Suprapubic skin (tissue), 4 donors: Measurements from ENCODE around the gene SCP2. TPM values are rescaled to one million over a fixed set of nuclear protein-coding genes. Genes with fewer than 3 reads are reported as not detected.
"Not testable (repeated sequence)": the region's sequence is repeated elsewhere in the genome, so short reads cannot be mapped to it uniquely, and the experiment has no call there.

Experiments
- DNase-seq, 2 donors: peaks; one replicate each; pipeline ENCODE4 v3.0.0-alpha.2; 2019; ENCODE audit warnings: low spot score in 2 of 2
- H3K27ac ChIP-seq: fragments of 200-600 bp; sonication (generic); one replicate; pipeline ENCODE4 v1.5.1; 2019
- H3K27me3 ChIP-seq: fragments of 200-600 bp; sonication (generic); one replicate; pipeline ENCODE4 v1.5.1; 2019
- H3K36me3 ChIP-seq: fragments of 200-600 bp; sonication (generic); one replicate; pipeline ENCODE4 v1.5.1; 2019
- H3K4me1 ChIP-seq: fragments of 200-600 bp; sonication (generic); one replicate; pipeline ENCODE4 v1.5.1; 2019
- H3K4me3 ChIP-seq: fragments of 200-600 bp; sonication (generic); one replicate; pipeline ENCODE4 v1.5.1; 2019; ENCODE audit warnings: mild to moderate bottlenecking
- H3K9me3 ChIP-seq: fragments of 200-600 bp; sonication (generic); one replicate; pipeline ENCODE4 v1.5.1; 2019
- CTCF ChIP-seq, 2 donors: fragments of 200-600 bp in 1 of 2; fragments of 450-650 bp in 1 of 2; sonication (generic) in 1 of 2; IDR thresholded peaks; one replicate each; pipeline ENCODE4 v1.5.1; 2016 to 2019; ENCODE audit warnings: antibody characterized with exemption in 2 of 2, mild to moderate bottlenecking in 1 of 2, moderate library complexity in 1 of 2
- EP300 ChIP-seq: sonication (generic); formaldehyde crosslinking; IDR thresholded peaks from one replicate; pipeline ENCODE4 v1.6.1; 2017; ENCODE audit warnings: antibody characterized with exemption
- POLR2A ChIP-seq, 2 donors: fragments of 450-650 bp; IDR thresholded peaks; one replicate each; pipeline ENCODE4 v1.6.1; 2017; ENCODE audit warnings: antibody characterized with exemption in 2 of 2, mild to moderate bottlenecking in 2 of 2, moderate library complexity in 2 of 2
- POLR2AphosphoS5 ChIP-seq, 3 donors: sonication (generic); formaldehyde crosslinking; IDR thresholded peaks; one replicate each; pipeline ENCODE4 v1.6.1; 2017; ENCODE audit warnings: antibody characterized with exemption in 3 of 3
- WGBS: methylation state at CpG from one replicate; pipeline ENCODE4 v1.1.5; 2018; 5-methylcytosine and 5-hydroxymethylcytosine counted together
- total RNA-seq, 4 donors: library from RNA; depleted of rRNA; stranded (reverse); fragments of >200 nt; gene quantifications; one replicate each; pipeline ENCODE4 v1.1.0, GENCODE V29; 2016

SCP2 gene
- total RNA-seq, 4 donors from 2014 or later, result 64.5 to 122 (median 113) TPM

GRCh38 chr1:52947490-52947889, 20.4 kb downstream of the SCP2 start:
- Histone ChIP-seq H3K4me1 (no peaks in the 10 kb centered on the region), H3K27me3 (no peaks in the 10 kb centered on the region), H3K27ac (no peak overlapping the region), H3K9me3 (no peaks in the 10 kb centered on the region), H3K4me3 (no peak overlapping the region), H3K36me3 (peaks cover 16% of the 10 kb centered on the region)
- WGBS, result 82% methylated on average over 1 of the region's 1 CpG
- no peak for DNase-seq
- TF ChIP-seq POLR2A (IDR thresholded peaks at IDR 0.05) (no peak), CTCF (IDR thresholded peaks at IDR 0.05) (no peak), EP300 (no peak), POLR2AphosphoS5 (IDR thresholded peaks at IDR 0.05) (no peak)

DNA sequence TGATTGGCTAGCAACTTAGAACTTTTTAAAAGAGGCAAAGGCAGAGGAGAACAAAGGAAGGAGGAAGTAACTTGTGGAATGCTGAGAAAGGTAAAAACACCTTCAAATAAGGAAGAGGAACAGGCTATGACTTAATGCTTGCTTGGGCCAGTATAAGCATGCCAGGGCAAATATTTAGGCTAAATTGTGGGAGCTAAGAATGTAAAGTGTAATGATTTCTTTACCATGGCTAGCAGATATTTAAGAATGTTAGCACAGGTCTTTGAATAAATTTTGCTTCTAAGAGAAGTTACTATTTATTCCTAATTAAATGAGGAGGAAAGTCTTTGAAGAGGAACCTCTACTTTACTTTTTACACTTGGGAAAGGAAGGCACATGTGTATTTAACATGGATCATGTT, 22.5 kb downstream of the SCP2 start:
- not testable (repeated sequence) for H3K9me3 ChIP-seq, DNase-seq, H3K27me3 ChIP-seq, H3K36me3 ChIP-seq, H3K4me1 ChIP-seq, H3K27ac ChIP-seq, H3K4me3 ChIP-seq

DNA sequence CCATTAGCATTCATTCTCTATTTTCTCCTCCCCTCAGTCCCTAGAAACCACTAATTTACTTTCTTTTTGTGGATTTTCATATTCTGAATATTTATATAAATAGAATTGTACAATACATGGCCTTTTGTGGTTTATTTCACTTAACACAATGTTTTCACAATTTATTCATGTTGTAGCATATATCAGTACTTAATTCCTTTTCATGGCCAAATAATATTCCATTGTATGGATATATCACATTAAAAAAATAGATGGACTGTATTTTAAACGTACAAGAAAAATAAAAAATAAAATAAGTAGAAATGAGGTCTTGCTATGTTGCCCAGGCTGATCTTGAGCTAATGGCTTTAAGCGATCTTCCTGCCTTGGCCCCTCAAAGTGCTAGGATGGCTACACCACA, 25.0 kb downstream of the SCP2 start:
- Histone ChIP-seq H3K4me1 (no peaks in the 10 kb centered on the region), H3K27ac (no peak overlapping the region), H3K4me3 (no peak overlapping the region), H3K27me3 (no peaks in the 10 kb centered on the region), H3K36me3 (peaks cover 9% of the 10 kb centered on the region), H3K9me3 (no peaks in the 10 kb centered on the region)
- no peak for DNase-seq
- TF ChIP-seq POLR2AphosphoS5 (IDR thresholded peaks at IDR 0.05), result no peak
- 97% methylated on average over 2 of the region's 2 CpGs for WGBS

GRCh38 chr1:52955129-52955970, 28.3 kb downstream of the SCP2 start:
- no peaks in the 10 kb centered on the region for H3K9me3 ChIP-seq
- no peak overlapping the region for H3K4me3 ChIP-seq
- H3K4me1 ChIP-seq, result no peaks in the 10 kb centered on the region
- H3K27ac ChIP-seq, result no peak overlapping the region
- TF ChIP-seq POLR2AphosphoS5 (IDR thresholded peaks at IDR 0.05) (no peak), POLR2A (IDR thresholded peaks at IDR 0.05) (no peak), EP300 (no peak), CTCF (IDR thresholded peaks at IDR 0.05) (no peak)
- H3K27me3 ChIP-seq, result no peaks in the 10 kb centered on the region
- DNase-seq, result no peak
- WGBS, result 55% methylated on average over 6 of the region's 6 CpGs
- H3K36me3 ChIP-seq, result peaks cover 9% of the 10 kb centered on the region

- Histone ChIP-seq H3K27ac (no peak overlapping the region), H3K4me1 (no peaks in the 10 kb centered on the region), H3K36me3 (peaks cover 35% of the 10 kb centered on the region), H3K27me3 (no peaks in the 10 kb centered on the region), H3K4me3 (no peak overlapping the region), H3K9me3 (no peaks in the 10 kb centered on the region)
- DNase-seq, result no peak
- 77% methylated on average over 2 of the region's 2 CpGs for WGBS
- TF ChIP-seq CTCF (IDR thresholded peaks at IDR 0.05) (no peak), POLR2AphosphoS5 (IDR thresholded peaks at IDR 0.05) (no peak), EP300 (no peak), POLR2A (IDR thresholded peaks at IDR 0.05) (no peak)
Observed at GRCh38 chr1:52963101-52963500, 36.0 kb downstream of the SCP2 start.

GRCh38 chr1:52967666-52968065, 40.6 kb downstream of the SCP2 start:
- WGBS, result 81% methylated on average over 3 of the region's 3 CpGs
- DNase-seq, result no peak
- Histone ChIP-seq H3K4me3 (no peak overlapping the region), H3K36me3 (peaks cover 17% of the 10 kb centered on the region), H3K27me3 (no peaks in the 10 kb centered on the region), H3K4me1 (no peaks in the 10 kb centered on the region), H3K9me3 (no peaks in the 10 kb centered on the region), H3K27ac (no peak overlapping the region)
- TF ChIP-seq POLR2A (IDR thresholded peaks at IDR 0.05), result no peak
- no peak for TF ChIP-seq EP300
- TF ChIP-seq POLR2AphosphoS5 (IDR thresholded peaks at IDR 0.05), result no peak
- TF ChIP-seq CTCF (IDR thresholded peaks at IDR 0.05), result no peak

- H3K36me3 ChIP-seq, result peaks cover 13% of the 10 kb centered on the region
- not testable (repeated sequence) for DNase-seq, H3K27me3 ChIP-seq, H3K9me3 ChIP-seq, H3K4me3 ChIP-seq, H3K4me1 ChIP-seq, H3K27ac ChIP-seq
- 90% methylated on average over 2 of the region's 2 CpGs for WGBS
Observed at GRCh38 chr1:52969234-52969633, 42.2 kb downstream of the SCP2 start.
